Measurements from ENCODE around the gene PRDM13.
"Not testable (repeated sequence)": the region's sequence is repeated elsewhere in the genome, so short reads cannot be mapped to it uniquely, and the experiment has no call there.

The PRDM13 gene

GRCh38 chr6:99590728-99591672, 15.6 kb upstream of the PRDM13 start:
- H3K27me3 ChIP-seq (ENCODE audit: low read depth, low read length) = no peaks in the 10 kb centered on the region; the same call in 1 of the 2 replicates

GRCh38 chr6:99591673-99592364, 14.8 kb upstream of the PRDM13 start:
- no peak overlapping the region for H3K4me2 ChIP-seq (ENCODE audit: low read length)
- no peaks in the 10 kb centered on the region; the same call in 1 of the 2 replicates for H3K27me3 ChIP-seq (ENCODE audit: low read depth, low read length)
- no peak overlapping the region for H2AFZ ChIP-seq (ENCODE audit: low read depth, low read length)

More at GRCh38 chr6:99590728-99591672, 15.6 kb upstream of the PRDM13 start:
- H3K4me1 ChIP-seq (ENCODE audit: low read length) = no peaks in the 10 kb centered on the region
- H3K9me3 ChIP-seq (ENCODE audit: insufficient read depth, low read length) = no peaks in the 10 kb centered on the region
- no peak overlapping the region for H3K9ac ChIP-seq (ENCODE audit: low read length)
- no peaks in the 10 kb centered on the region for H4K20me1 ChIP-seq (ENCODE audit: insufficient read depth, low read length)
- no peaks in the 10 kb centered on the region for H3K79me2 ChIP-seq (ENCODE audit: low read length)
- no peak overlapping the region for H3K4me3 ChIP-seq (ENCODE audit: low read length)
- H3K36me3 ChIP-seq (replicated peaks; ENCODE audit: low read depth, low read length) = no peaks in the 10 kb centered on the region
- H3K27ac ChIP-seq (ENCODE audit: low read length) = no peak overlapping the region
- H3K4me2 ChIP-seq (ENCODE audit: low read length) = no peak overlapping the region
- H2AFZ ChIP-seq (ENCODE audit: low read depth, low read length) = no peak overlapping the region
- TF ChIP-seq EZH2phosphoT487 (IDR thresholded peaks at IDR 0.05; ENCODE audit: low read depth) (no peak), CTCF (IDR thresholded peaks at IDR 0.05; ENCODE audit: low read depth, low read length) (no peak)

GRCh38 chr6:99592900-99593299, 13.7 kb upstream of the PRDM13 start:
- no peaks in the 10 kb centered on the region for H3K9me3 ChIP-seq (ENCODE audit: insufficient read depth, low read length)
- no peak overlapping the region for H2AFZ ChIP-seq (ENCODE audit: low read depth, low read length)
- no peak overlapping the region for H3K27ac ChIP-seq (ENCODE audit: low read length)
- no peak for TF ChIP-seq EZH2phosphoT487 (IDR thresholded peaks at IDR 0.05; ENCODE audit: low read depth)
- H3K4me1 ChIP-seq (ENCODE audit: low read length) = no peaks in the 10 kb centered on the region
- H4K20me1 ChIP-seq (ENCODE audit: insufficient read depth, low read length) = no peaks in the 10 kb centered on the region
- H3K79me2 ChIP-seq (ENCODE audit: low read length) = no peaks in the 10 kb centered on the region
- no peak overlapping the region for H3K4me2 ChIP-seq (ENCODE audit: low read length)
- H3K27me3 ChIP-seq (ENCODE audit: low read depth, low read length) = no peaks in the 10 kb centered on the region; the same call in 1 of the 2 replicates
- H3K9ac ChIP-seq (ENCODE audit: low read length) = no peak overlapping the region
- no peaks in the 10 kb centered on the region for H3K36me3 ChIP-seq (replicated peaks; ENCODE audit: low read depth, low read length)
- no peak overlapping the region for H3K4me3 ChIP-seq (ENCODE audit: low read length)

More at GRCh38 chr6:99591673-99592364, 14.8 kb upstream of the PRDM13 start:
- Histone ChIP-seq H3K36me3 (replicated peaks; ENCODE audit: low read depth, low read length) (no peaks in the 10 kb centered on the region), H3K4me3 (ENCODE audit: low read length) (no peak overlapping the region), H3K9ac (ENCODE audit: low read length) (no peak overlapping the region), H3K79me2 (ENCODE audit: low read length) (no peaks in the 10 kb centered on the region), H4K20me1 (ENCODE audit: insufficient read depth, low read length) (no peaks in the 10 kb centered on the region), H3K9me3 (ENCODE audit: insufficient read depth, low read length) (no peaks in the 10 kb centered on the region), H3K27ac (ENCODE audit: low read length) (no peak overlapping the region), H3K4me1 (ENCODE audit: low read length) (no peaks in the 10 kb centered on the region)
- TF ChIP-seq EZH2phosphoT487 (IDR thresholded peaks at IDR 0.05; ENCODE audit: low read depth) = no peak
- TF ChIP-seq CTCF (IDR thresholded peaks at IDR 0.05; ENCODE audit: low read depth, low read length) = no peak

DNA sequence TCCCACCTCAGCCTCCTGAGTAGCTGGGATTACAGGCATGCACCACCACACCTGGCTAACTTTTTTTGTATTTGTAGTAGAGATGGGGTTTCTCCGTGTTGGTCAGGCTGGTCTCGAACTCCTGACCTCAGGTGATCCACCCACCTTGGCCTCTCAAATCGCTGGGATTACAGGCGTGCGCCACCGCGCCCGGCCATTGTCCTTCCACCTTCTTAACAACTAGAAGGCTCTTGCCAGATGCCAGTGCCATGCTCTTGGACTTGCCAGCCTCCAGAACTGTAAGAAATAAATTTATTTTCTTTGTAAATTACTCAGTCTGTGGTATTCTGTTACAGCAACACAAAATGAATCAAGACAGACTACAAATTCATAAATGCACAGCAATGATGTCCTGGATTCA, 11.9 kb upstream of the PRDM13 start:
- H3K4me2 ChIP-seq (ENCODE audit: low read length); H3K27ac ChIP-seq (ENCODE audit: low read length); H3K9ac ChIP-seq (ENCODE audit: low read length); H3K36me3 ChIP-seq (replicated peaks; ENCODE audit: low read depth, low read length); H3K4me3 ChIP-seq (ENCODE audit: low read length); H3K79me2 ChIP-seq (ENCODE audit: low read length); H3K27me3 ChIP-seq (ENCODE audit: low read depth, low read length); H3K4me1 ChIP-seq (ENCODE audit: low read length); H4K20me1 ChIP-seq (ENCODE audit: insufficient read depth, low read length); H3K9me3 ChIP-seq (ENCODE audit: insufficient read depth, low read length); H2AFZ ChIP-seq (ENCODE audit: low read depth, low read length): not testable (repeated sequence)

Measured in OCI-LY3 (cell line).